ENCODE measurements around the gene NMNAT2.

The NMNAT2 gene

DNA sequence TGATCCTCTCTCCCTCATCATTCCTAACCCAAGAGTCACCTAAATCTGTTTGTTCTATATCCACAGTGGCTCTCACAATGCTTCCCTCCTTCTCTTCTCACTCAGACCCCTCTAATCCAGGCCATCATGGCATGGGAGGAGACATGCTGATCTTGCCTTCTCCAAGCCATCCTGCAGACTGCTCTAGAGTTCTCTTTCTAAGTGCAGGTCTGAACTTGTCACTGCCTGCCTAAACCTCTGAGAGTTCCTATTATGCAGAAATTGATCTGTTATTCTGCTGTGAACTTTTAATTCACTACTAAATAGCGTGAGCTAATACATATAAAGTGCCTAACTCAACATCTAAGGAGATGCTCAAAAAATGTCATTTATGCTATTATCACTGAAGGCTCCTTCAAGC lies 205.3 kb downstream of the NMNAT2 start:
- no peak for DNase-seq (ENCODE audit: low read depth in 2 of 2)

DNA sequence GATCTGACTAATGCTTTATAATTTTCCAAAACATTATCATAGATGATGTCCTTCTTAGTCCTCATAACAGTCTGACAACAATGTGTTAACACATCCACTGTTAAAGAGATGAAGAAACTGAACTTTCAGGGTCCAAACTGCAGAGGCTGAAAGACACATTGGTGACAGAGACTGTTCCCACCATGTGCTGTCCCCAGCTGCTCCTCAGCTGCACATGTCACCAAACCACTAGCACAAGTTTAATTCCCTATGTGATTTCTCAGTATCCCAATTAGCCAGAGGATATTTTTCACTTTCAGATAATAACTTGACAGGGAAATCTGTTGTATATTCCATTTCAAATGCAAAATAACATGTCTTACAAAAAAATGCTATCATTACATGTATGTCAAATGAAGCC lies 207.5 kb downstream of the NMNAT2 start:
- no peak for DNase-seq (ENCODE audit: low read depth in 2 of 2)

DNA sequence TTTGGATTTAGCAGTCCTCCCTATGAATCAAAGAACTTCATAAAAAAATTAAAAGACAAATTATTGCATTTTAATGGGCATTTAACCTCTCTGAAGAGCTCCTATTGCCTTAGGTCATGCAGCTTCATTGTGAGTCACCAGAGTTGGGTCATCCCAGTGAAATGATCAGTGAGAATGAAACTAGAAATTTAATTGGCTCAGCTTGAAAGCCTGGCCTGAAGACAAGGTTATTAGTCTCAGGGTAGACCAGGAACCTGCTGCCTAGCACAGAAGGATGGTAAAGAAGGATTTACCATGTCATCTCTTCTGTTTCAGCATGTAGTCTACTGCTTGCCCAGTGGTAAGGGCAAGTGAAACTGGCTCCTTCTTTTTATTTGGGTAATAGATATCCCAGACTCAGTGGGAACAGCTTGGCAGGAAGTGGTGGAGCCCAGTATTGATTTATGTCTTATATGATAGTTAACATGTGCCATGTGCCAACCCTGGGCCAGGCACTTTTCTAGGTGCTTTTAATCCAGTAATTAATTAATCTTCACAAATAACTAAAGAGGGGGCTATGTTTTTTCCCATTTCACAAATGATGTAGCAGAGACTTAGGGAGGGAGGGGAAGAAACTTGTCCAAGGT lies 208.5 kb downstream of the NMNAT2 start:
- no peak for DNase-seq (ENCODE audit: low read depth in 2 of 2)

DNA sequence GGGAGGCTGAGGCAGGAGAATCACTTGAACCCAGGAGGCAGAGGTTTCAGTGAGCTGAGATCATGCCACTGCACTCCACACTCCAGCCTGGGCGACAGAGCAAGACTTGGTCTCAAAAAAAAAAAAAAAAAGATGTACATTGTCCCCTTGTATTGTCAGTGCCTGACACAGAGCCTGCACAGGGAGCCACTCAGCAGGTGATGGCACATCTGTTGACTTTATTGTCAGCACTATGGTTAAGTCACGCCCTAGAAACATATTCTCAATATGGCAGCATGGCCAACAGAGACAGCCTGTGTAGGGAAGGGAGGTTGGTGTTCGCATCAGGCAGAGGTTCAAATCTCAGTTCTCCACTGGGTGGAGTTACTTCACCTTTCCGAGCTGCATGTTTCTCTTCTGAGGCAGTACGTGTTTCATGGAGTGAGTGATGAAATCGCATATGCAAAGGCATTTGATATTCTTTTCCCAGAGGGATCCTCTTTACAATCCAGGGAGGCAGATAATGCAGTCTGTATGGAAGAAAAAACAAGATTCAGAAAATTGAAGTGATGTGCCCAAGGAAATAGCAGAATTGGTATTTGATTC lies 211.6 kb downstream of the NMNAT2 start:
- DNase-seq (ENCODE audit: low read depth in 2 of 2), result no peak

DNA sequence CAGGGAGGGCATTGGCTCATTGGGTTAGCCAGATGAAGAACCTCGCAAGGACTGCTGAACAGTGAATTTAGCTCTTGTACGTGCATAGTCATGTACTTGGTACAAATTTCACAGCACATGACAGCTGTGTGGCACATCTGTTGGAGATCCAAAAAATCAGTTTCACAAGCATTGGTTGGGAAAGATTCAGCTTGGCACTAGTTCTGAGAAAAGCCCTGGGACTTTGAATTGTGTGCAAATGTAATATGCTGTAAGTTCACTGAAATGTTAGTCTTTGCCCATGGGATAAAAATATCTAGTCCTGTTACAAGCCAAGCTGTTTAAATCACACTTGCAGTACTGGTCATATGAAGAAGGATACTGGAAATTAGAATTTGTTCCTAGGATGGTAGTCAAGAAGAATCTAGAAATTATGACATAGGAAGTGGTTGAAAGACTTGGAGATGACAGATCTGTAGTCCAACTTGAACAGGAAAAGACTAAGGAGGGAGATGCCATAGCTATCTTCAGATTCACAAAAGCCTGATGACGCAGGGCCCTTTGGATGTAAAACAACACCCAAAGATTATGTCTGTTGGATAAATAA lies 212.9 kb downstream of the NMNAT2 start:
- no peak for DNase-seq (ENCODE audit: low read depth in 2 of 2)

DNA sequence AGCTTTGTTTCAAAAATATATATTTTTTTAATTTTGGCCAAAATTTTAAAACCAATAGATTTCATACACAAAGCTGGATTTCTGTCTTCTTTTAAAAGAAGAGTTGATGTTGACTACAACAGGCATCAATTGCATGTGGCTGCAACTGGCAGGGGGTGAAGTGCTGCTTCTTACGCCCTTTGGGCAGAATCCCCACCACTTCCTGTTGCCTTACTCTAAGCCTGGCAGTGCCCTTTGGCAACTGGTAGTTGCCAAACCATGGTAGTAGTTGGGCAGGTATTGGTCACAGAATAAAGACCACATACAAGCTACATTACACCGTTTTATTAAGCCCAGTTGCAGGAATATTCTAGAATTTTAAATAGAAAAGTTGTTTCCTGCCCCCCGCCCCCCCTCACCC lies 215.1 kb downstream of the NMNAT2 start:
- DNase-seq (ENCODE audit: low read depth in 2 of 2), result no peak

DNA sequence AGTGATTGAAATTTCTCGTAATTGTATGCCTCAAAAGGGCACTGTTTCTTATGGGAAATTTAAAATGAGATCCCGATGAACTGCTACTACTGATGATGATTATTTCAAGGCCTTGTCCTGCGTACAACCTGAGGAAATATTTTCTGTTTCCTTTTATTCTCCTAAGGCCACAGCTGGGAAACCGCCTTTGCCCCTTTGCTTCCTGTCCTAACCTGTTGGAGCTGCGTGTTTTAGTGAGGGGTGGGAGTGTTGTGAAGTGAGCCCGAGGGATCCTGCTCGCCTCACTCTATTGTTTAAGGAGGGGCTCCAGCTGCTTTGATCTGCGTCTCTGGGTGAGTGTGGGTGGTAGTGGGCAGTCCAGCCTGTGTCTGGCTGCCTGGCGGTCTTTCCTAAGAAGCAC lies 217.7 kb downstream of the NMNAT2 start:
- DNase-seq (ENCODE audit: low read depth in 2 of 2), result no peak

DNA sequence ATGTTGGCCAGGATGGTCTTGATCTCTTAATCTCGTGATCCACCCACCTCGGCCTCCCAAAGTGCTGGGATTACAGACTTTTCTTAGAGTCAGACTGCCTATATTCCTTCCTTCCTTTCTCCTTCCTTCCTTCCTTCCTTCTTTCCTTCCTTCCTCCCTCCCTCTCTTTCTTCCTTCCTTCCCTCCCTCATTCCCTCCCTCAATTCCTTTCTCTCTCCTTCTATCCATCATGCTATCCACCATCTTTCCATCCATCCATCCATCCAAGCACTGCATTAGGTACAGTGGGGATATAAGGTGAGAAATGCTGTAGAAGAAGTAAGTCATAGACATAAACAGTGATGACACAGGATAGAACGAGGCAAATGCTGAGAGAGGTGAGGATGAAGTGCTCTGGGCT lies 218.9 kb downstream of the NMNAT2 start:
- DNase-seq (ENCODE audit: low read depth in 2 of 2), result no peak

DNA sequence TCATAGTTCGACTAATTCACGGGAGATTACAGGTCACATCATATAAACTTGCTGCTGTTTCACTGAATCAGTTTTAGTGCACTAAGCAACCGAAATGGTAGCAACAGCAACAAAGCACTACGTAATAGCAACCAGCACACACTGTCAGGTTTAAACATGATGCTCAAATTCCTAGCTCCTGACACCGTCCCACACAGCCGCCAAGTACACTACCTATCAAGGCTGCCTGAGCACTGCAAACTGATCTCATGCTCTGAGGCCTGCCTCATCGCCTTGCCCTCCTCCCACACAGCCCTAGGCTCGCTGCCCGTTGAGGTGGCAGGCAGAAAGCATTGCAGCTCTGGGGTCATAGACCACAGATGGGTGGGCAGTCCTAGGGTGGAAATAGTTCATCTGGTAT lies 219.7 kb downstream of the NMNAT2 start:
- no peak for DNase-seq (ENCODE audit: low read depth in 2 of 2)

Measured in activated CD4-positive, alpha-beta T cell treated with anti-CD3 and anti-CD28 coated beads for 24 hours (primary cell).